Measurements from ENCODE around the gene ARL6.
A peak's percentile ranks its signal among the peaks of the same experiment; 100 is the strongest.

The ARL6 gene

GRCh38 chr3:97764407-97765238 lies at the start of gene ARL6:
TSS of gene ARL6 (plus strand) at chr3:97764758. CDS start at chr3:97768108, 3,350 bp downstream.
- DNase-seq: peak; percentile 33

GRCh38 chr3:97719156-97719821 lies 45.3 kb upstream of the ARL6 start:
- no peak for DNase-seq

GRCh38 chr3:97720417-97720816 lies 44.1 kb upstream of the ARL6 start:
- DNase-seq: no peak

GRCh38 chr3:97721446-97721845 lies 43.1 kb upstream of the ARL6 start:
- DNase-seq: no peak

- DNase-seq: no peak
Observed at GRCh38 chr3:97736928-97737327, 27.6 kb upstream of the ARL6 start.

- DNase-seq: no peak
Observed at GRCh38 chr3:97738761-97739160, 25.8 kb upstream of the ARL6 start.

GRCh38 chr3:97742036-97742435 lies 22.5 kb upstream of the ARL6 start:
- DNase-seq: no peak

- no peak for DNase-seq
Observed at GRCh38 chr3:97744289-97744688, 20.3 kb upstream of the ARL6 start.

GRCh38 chr3:97763586-97764406 lies 762 bp upstream of the ARL6 start:
- DNase-seq: no peak

- DNase-seq: no peak
Observed at GRCh38 chr3:97765336-97765735, 778 bp downstream of the ARL6 start.

- no peak for DNase-seq
Observed at GRCh38 chr3:97772926-97773325, 8.4 kb downstream of the ARL6 start.

GRCh38 chr3:97778152-97778551 lies 13.6 kb downstream of the ARL6 start:
- no peak for DNase-seq

GRCh38 chr3:97793420-97794019 lies 29.0 kb downstream of the ARL6 start:
- no peak for DNase-seq

- no peak for DNase-seq
Observed at GRCh38 chr3:97795951-97796350, 31.4 kb downstream of the ARL6 start.

GRCh38 chr3:97804471-97804870 lies 39.9 kb downstream of the ARL6 start:
- DNase-seq: no peak

GRCh38 chr3:97810779-97811390 lies 46.3 kb downstream of the ARL6 start:
- DNase-seq: no peak

GRCh38 chr3:97815149-97815917 lies 50.8 kb downstream of the ARL6 start:
- DNase-seq: no peak

GRCh38 chr3:97816811-97817210 lies 52.3 kb downstream of the ARL6 start:
- no peak for DNase-seq

GRCh38 chr3:97817965-97818364 lies 53.4 kb downstream of the ARL6 start:
- DNase-seq: no peak

GRCh38 chr3:97820780-97821179 lies 56.2 kb downstream of the ARL6 start:
- no peak for DNase-seq

- DNase-seq: no peak
Observed at GRCh38 chr3:97821287-97821773, 56.8 kb downstream of the ARL6 start.

All from SIG-M5 (cell line).